HG03135 (cell line): ENCODE measurements around the gene PJA1.

Experiments used
- ATAC-seq: cut with Tn5 transposase; IDR thresholded peaks from one replicate; pipeline ENCODE4 v1.9.1; 2021; ENCODE audit warnings: mild to moderate bottlenecking, moderate library complexity; ENCODE audit not compliant: unreplicated experiment

Gene PJA1

DNA sequence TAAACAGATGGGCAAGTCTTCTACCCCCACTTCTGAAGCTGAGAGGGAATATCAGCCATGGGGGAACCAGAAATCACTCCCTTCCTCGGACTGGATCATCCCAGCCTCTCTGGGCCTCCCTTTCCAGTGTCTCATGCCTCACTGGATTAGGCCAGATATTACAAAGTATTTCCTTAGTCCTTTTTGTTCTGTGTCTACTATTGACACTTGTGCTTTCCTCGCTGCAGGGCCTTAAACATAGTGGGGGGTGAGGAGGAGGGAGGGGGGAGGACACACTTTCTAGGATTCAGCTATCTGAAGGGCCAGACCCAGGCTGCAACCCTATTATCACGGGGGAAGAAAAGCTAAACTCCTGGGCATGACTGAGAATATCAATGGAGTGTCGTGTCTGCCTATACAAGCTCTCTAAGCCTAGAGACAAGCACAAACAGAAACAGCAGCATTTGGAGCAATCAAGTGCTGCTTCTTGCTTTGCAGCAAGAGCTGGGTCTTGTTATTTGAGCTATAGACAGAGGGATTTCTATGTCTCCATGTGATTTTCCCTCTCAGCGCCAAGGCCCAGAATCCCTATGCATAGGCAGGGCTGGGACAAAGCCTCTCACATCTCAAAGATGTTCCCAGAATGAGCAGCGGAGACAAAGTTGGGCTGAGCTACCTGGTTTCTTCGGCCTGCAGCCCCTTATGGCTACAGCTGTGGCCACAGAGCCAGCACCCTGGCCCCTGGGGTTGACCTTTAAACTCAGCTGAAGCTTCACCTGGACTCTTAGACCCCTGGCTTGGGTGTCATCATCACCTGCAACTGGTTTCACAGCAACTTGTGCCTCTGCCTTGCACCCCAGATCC is 20.2 kb downstream of the PJA1 start:
- ATAC-seq: no peak

- no peak for ATAC-seq
These were observed 21.7 kb downstream of the PJA1 start for GRCh38 chrX:69143530-69143929.

- ATAC-seq: no peak
These were observed 22.3 kb downstream of the PJA1 start for GRCh38 chrX:69142788-69143469.

- ATAC-seq: no peak
These were observed 24.4 kb downstream of the PJA1 start for GRCh38 chrX:69140837-69141236.

DNA sequence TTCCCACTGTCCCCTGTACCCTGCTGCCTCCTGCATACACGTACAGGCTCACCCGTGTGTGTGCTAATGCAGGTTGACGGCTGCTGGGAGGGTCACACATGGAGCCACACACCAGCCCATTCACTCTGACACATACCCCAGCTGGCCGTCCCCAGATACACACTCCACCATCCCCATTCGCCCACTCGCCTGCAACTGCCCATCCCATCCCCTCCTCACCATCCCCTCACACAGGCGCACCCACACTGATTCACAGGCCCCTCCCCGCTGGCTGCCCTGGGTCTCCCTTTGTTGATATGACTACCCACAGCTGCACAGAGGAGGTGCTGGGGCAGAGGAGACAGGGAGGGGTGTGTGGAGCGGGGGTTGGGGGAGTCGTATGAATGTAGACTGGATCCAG is 25.7 kb downstream of the PJA1 start:
- no peak for ATAC-seq

DNA sequence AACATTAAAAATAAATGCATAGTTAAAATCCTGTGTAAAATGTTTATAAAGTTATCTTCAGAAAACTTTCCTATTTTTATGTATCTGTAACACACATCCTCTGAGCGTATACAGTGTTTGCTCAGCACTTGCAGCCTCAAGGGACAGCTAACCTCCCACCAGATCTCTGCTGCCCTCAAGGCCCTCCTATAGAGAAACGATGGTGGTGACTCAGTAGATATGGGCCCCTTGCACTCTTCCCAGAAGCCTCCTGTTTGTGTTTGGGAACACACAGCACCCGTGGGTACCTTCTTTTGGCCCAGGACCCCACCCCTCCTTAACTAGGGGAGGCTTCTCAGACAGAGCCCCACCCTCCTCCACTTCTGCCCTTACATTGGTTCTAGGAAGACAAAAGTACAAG is 26.7 kb downstream of the PJA1 start:
- ATAC-seq: no peak

GRCh38 chrX:69138118-69138390 is 27.2 kb downstream of the PJA1 start:
- no peak for ATAC-seq

DNA sequence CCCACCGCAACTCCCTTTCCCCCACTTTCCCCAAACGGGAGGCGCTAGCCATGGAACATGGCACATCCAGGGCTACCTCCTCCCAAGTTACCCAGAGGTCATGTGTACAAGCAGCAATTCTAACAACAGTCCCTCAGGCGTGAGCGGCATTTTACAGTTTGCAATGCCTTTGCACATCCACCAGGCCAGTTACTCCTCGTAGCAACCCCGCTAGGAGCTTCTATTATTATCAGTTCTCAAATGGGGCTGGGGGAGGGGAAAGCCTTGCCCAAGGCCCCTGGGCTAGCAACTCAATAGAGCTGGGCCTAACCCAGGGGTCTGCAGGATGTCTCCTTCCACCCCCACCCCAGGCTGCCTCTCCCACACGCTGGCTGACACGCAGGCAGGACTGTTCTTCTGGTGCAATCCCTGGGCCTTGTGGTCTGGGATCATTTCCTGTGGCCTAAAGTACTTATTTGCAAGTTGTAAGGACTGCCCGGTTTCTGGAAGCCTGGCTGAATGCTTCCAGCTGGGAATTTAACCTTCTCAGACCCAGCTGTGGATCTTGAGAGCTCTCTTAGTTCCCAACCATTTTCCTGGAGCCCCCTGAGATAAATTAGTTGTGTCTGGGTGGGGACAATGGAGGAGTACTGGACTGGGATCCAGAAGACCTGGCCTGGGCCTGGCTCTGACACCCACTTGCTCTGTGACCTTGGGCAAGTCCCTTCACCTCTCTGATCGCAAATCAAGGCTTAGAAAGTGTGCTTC is 27.7 kb downstream of the PJA1 start:
- no peak for ATAC-seq

DNA sequence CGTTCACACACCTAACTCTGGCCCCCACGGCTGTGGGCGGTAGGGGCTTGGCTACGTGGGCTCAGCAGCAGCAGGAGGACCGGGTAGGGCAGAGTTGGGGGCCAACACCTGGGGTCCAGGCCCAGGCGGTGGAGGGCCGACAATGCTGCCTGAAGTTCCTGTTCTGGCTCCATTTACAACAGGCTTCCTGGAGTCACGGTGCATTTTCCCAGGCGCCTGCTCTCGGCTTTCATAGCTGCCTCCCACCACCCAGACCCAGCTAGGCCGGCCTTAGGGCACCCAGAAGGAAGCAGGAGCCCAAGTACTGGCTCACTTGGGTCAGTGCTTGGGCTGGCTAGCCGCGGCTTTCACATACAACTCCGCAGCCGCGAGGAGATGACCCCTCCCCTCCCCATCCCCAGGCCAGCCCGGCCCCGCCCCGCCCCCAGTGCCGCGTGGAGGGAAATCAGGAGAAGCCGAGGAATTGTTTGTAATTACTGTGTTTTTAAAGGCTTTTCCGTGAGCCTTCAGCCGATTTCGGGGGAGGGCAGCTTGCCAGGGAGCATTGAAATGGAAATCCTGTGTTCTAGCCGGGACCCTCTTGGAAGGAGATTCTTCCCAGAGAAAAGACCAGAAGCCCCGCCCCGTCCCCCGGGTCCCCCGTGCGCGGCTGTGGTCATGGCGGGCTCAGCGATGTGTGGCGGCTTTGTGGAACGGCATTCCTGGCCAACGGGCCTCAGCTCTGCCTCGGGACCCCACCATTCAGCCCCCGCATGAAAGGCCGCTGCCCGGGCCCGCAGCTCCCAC is 28.5 kb downstream of the PJA1 start:
- ATAC-seq: no peak

DNA sequence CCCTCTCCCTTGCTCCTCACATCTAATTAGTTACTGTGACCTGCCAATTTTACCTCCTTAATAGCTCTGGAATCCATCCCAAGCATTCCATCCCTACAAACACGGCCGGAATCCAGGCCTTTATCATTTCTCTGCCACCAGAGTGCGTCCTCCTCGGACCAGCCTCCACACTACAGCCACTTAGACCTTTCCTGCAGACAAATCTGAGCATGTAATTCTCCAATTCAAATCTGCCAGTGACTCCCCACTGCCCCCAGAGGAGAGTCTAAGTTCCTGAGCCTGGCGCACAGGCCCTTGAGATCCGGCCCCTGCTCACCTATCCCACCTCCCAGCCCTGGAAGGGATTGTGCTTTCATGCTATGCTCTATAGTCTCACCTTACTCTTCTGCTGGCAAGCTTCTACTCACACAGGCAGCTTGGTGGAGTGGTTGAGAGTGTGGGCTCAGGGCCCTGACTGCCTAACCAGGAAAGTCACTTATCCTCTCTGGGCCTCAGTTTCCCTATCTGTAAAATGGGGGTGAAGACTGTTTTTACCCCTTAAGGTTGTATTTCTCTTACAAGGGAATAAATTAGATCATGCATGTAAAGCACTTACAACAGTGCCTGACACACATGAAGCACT is 31.2 kb downstream of the PJA1 start:
- ATAC-seq: no peak

GRCh38 chrX:69131886-69132285 is 33.4 kb downstream of the PJA1 start:
- ATAC-seq: no peak

GRCh38 chrX:69130439-69130838 is 34.8 kb downstream of the PJA1 start:
- ATAC-seq: no peak

DNA sequence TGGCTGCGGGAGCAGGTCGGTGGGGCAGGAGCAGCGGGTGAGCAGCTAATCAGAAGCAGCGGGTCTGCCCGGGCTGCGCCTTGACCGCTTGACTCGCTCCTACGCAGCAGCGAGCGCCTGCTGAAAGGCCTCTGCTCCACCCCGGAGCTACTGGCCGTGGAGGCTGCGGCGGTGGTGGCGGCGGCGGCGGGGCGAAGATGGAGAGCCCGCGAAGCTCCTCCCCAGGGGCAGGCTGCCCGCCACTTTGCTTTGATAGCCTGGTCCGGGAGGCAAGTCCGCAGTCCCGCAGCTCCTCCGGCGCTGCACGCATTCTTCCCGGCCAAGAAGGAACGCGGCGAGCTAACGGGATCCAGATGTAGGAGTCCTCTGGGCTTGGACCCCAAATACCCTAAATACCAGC is 36.7 kb downstream of the PJA1 start:
- ATAC-seq: no peak

GRCh38 chrX:69127466-69127865 is 37.8 kb downstream of the PJA1 start:
- no peak for ATAC-seq

- ATAC-seq: no peak
These were observed 38.6 kb downstream of the PJA1 start for GRCh38 chrX:69126642-69127041.

DNA sequence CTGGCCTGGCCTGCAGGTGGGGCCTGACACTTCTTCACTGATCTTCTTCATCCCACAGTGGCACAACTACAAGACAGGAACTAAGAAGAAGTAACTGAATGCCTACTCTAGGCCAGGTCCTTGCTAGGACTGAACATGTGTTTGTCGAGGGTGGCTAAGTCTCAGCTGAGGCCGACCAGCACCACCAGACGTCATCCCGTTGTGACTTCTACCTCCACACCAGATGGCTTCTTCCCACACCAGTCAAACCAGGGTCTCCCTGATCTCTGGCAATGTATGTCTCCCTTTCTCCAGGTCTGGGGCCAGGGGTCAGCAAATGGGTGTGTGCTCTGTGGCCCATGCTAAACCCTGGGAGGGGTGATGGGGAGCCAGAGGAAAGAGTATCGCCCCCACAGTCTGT is 40.2 kb downstream of the PJA1 start:
- ATAC-seq: no peak

GRCh38 chrX:69124108-69124507 is 41.1 kb downstream of the PJA1 start:
- ATAC-seq: no peak

GRCh38 chrX:69123481-69123880 is 41.8 kb downstream of the PJA1 start:
- ATAC-seq: no peak

DNA sequence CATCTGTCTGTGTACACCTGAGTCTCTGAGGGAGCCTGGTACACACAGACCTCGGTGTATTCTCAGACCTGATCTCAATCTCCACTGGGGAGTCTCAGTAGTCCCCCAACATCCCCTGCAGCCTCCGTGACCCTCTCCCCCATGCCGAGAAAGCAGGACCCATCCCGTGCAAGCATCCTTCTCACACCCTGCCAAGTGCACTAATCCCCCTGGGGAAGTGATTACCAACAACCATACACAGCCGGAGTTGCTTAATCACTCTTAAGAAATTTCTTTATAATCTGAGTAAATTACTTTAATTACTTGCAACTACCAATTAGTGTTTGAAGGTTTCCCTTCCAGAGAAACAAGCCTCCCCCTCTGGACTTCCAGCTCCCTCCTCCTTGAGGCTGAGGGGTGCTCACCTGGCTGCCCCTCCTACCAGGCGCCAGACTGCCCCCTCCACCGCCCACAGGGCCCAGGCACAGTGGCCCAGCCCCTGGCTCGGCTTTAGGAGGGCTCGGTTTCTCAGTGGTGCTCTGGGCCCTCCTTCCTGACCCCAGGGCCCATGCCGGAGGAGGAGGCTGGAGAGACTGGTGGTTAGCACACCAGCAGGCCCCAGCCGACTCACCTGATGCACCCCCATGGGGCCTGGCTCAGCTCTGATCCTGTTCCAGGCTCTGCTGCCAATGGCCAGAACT is 43.8 kb downstream of the PJA1 start:
- ATAC-seq: no peak

DNA sequence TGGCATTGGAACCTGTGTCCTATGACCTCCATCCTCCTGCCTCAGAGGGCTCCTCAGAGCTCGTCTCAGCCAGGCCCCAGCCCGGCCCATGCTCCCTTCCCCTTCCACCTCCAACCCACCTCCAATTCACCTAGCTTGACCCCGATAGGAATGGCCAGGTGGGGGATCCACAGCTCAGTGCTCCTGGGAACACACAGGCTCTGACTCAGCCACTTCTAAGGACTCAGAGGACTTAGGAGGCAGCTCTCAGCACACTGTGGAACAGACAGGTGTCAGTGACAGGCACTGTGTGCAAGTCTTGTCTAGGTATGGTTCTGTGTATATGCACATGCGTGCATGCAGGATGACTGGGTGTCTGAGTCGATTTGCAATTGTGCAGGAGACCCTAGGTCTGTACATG is 44.8 kb downstream of the PJA1 start:
- no peak for ATAC-seq
